H1 (cell line): ENCODE results near the gene MAP2K7.

Experiments used
- CEBPB ChIP-seq: IDR thresholded peaks from 2 replicates; pipeline ENCODE4 v1.6.1; 2012; ENCODE audit warnings: low read depth, low read length
- EP300 ChIP-seq, 2 experiments: IDR thresholded peaks; 1 replicate in 1 of 2; 2 replicates in 1 of 2; pipeline ENCODE4 v1.6.1; 2011 to 2012; ENCODE audit warnings: low read depth in 2 of 2, low read length in 2 of 2, mild to moderate bottlenecking in 2 of 2, borderline replicate concordance in 1 of 2, inconsistent platforms in 1 of 2, moderate library complexity in 1 of 2
- EZH2 ChIP-seq: fragments of 200-600 bp; sonication (generic); IDR thresholded peaks from 2 replicates; pipeline ENCODE4 v1.7.1; 2012; ENCODE audit warnings: low read depth, mild to moderate bottlenecking, moderate library complexity, low read length, inconsistent platforms; ENCODE audit not compliant: severe bottlenecking
- GABPA ChIP-seq: IDR thresholded peaks from 2 replicates; pipeline ENCODE4 v1.6.1; 2011; ENCODE audit warnings: mild to moderate bottlenecking, low read length, moderate library complexity, borderline replicate concordance; ENCODE audit not compliant: insufficient read depth
- JUN ChIP-seq: IDR thresholded peaks from 2 replicates; pipeline ENCODE4 v1.6.1; 2011; ENCODE audit warnings: low read depth, mild to moderate bottlenecking, improper control_type of control experiment, low read length
- NRF1 ChIP-seq: IDR thresholded peaks from 2 replicates; pipeline ENCODE4 v1.6.1; 2011; ENCODE audit warnings: mild to moderate bottlenecking, low read depth, low read length, improper control_type of control experiment
- POLR2A ChIP-seq, 2 experiments: IDR thresholded peaks; 1 replicate in 1 of 2; 2 replicates in 1 of 2; pipeline ENCODE4 v1.6.1; 2011; ENCODE audit warnings: low read depth in 2 of 2, low read length in 2 of 2, mild to moderate bottlenecking in 2 of 2; ENCODE audit errors: control extremely low read depth in 1 of 2
- POU5F1 ChIP-seq: IDR thresholded peaks from 2 replicates; pipeline ENCODE4 v1.6.1; 2011; ENCODE audit warnings: low read depth, mild to moderate bottlenecking, low read length, moderate library complexity
- SP1 ChIP-seq: IDR thresholded peaks from 2 replicates; pipeline ENCODE4 v1.6.1; 2011; ENCODE audit warnings: low read depth, low read length
- TAF1 ChIP-seq: IDR thresholded peaks from 2 replicates; pipeline ENCODE4 v1.6.1; 2011; ENCODE audit warnings: mild to moderate bottlenecking, low read depth, low read length
- TCF12 ChIP-seq: IDR thresholded peaks from 2 replicates; pipeline ENCODE4 v1.6.1; 2011; ENCODE audit warnings: low read depth, mild to moderate bottlenecking, low read length
- YY1 ChIP-seq: IDR thresholded peaks from 2 replicates; pipeline ENCODE4 v1.6.1; 2011; ENCODE audit warnings: low read depth, mild to moderate bottlenecking, low read length
- TF ChIP-seq, protein P1 (sequence below), 3 experiments: IDR thresholded peaks; 1 replicate in 2 of 3; 2 replicates in 1 of 3; pipeline versions ENCODE4 v1.5.1 to v1.6.1; 2011; ENCODE audit warnings: low read length in 3 of 3, mild to moderate bottlenecking in 3 of 3, inconsistent platforms in 2 of 3, low read depth in 1 of 3, moderate library complexity in 1 of 3; ENCODE audit not compliant: insufficient read depth in 1 of 3; ENCODE audit errors: control extremely low read depth in 1 of 3

DNA sequence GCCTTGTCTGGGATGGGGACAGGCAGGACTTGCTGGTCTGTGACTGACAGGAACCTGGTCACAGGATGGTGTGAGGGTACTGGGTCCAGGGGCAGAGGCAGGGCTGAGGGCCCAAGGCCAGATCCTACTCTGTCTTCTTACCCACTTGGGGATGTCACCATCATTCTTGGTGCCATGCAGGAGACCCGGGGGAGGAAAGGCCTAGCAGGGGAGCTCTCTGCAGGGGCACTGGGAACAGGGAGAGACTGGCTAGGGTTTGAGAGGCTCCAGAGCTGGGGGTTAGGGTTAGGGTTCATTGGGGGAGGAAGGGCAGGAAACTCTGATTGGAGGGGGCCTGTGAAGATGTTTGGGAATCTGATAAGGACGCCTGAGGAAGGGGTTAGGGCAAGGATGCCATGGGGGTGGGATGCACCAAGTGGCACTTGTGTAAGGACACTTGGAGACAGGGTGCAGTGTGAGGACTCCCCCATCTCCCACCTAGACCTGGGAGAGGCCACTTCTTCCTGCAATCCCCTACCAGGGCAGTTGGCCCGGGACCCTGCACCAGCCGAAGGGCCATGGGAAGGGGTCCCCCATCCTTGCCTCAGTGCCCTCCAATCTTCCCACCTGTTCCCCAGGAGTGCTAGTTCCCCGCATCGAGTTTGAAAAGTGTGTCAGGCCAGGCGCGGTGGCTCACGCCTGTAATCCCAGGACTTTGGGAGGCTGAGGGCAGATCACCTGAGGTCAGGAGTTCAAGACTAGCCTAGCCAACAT is 36.4 kb upstream of the MAP2K7 start:
- no peak for TF ChIP-seq TCF12
- no peak for TF ChIP-seq EZH2
- TF ChIP-seq CEBPB = no peak
- no peak for TF ChIP-seq SP1
- TF ChIP-seq EP300 (IDR thresholded peaks at IDR 0.05; ENCODE audit: borderline replicate concordance in 1 of 2, low read depth in 2 of 2, low read length in 2 of 2) = no peak
- TF ChIP-seq POLR2A (IDR thresholded peaks at IDR 0.05; ENCODE audit: control extremely low read depth in 1 of 2, low read depth in 2 of 2, low read length in 2 of 2) = no peak; a peak in 1 of 3 replicates
- TF ChIP-seq, protein P1, sequence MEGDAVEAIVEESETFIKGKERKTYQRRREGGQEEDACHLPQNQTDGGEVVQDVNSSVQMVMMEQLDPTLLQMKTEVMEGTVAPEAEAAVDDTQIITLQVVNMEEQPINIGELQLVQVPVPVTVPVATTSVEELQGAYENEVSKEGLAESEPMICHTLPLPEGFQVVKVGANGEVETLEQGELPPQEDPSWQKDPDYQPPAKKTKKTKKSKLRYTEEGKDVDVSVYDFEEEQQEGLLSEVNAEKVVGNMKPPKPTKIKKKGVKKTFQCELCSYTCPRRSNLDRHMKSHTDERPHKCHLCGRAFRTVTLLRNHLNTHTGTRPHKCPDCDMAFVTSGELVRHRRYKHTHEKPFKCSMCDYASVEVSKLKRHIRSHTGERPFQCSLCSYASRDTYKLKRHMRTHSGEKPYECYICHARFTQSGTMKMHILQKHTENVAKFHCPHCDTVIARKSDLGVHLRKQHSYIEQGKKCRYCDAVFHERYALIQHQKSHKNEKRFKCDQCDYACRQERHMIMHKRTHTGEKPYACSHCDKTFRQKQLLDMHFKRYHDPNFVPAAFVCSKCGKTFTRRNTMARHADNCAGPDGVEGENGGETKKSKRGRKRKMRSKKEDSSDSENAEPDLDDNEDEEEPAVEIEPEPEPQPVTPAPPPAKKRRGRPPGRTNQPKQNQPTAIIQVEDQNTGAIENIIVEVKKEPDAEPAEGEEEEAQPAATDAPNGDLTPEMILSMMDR (IDR thresholded peaks at IDR 0.05; ENCODE audit: control extremely low read depth in 1 of 3, insufficient read depth in 1 of 3, low read depth in 1 of 3, low read length in 3 of 3) = no peak
- TF ChIP-seq POU5F1 = no peak
- TF ChIP-seq NRF1 = no peak
- no peak for TF ChIP-seq TAF1
- no peak for TF ChIP-seq JUN
- no peak for TF ChIP-seq GABPA
- no peak for TF ChIP-seq YY1
